Colonic mucosa (tissue), 4 donors: Measurements from ENCODE around the gene AKAP11. TPM values are rescaled to one million over a fixed set of nuclear protein-coding genes. Genes with fewer than 3 reads are reported as not detected.

ENCODE experiments used
- DNase-seq: peaks from one replicate; pipeline ENCODE4 v3.0.0-alpha.2; 2020
- H3K27ac ChIP-seq: fragments of 200-600 bp; one replicate; pipeline ENCODE4 v1.8.0; 2021
- H3K27me3 ChIP-seq: fragments of 200-600 bp; one replicate; pipeline ENCODE4 v1.8.0; 2021
- H3K36me3 ChIP-seq: fragments of 200-600 bp; one replicate; pipeline ENCODE4 v1.8.0; 2021
- H3K4me1 ChIP-seq: fragments of 200-600 bp; one replicate; pipeline ENCODE4 v1.8.0; 2021; ENCODE audit warnings: mild to moderate bottlenecking
- H3K4me3 ChIP-seq: fragments of 200-600 bp; one replicate; pipeline ENCODE4 v1.8.0; 2021
- H3K9ac ChIP-seq, 2 donors: one replicate each; pipeline ENCODE4 v1.7.0; 2013; ENCODE audit warnings: control low read depth in 2 of 2, low read depth in 2 of 2, low read length in 2 of 2
- H3K9me3 ChIP-seq: fragments of 200-600 bp; one replicate; pipeline ENCODE4 v1.8.0; 2021
- CTCF ChIP-seq: fragments of 200-600 bp; IDR thresholded peaks from one replicate; pipeline ENCODE4 v1.8.0; 2022; ENCODE audit warnings: antibody characterized with exemption, mild to moderate bottlenecking
- intact Hi-C: fragments of 100-400 bp; cut with DNase I; formaldehyde crosslinking; loops from one replicate; pipeline ENCODE4 v1.14.1; 2022
- total RNA-seq, 2 donors: library from RNA; stranded (reverse); fragmentation: NEBNext Ultra II Directional in 1 of 2; extraction: Animal tissue kit (Norgen Biotek cat#: 25700) in 1 of 2; gene quantifications; one replicate each; pipeline ENCODE4 v1.2.1, GENCODE V29; 2021
- donor health status: healthy.
- donor health status: DM: no; HTN: no; CAD: no.
- donor health status: DM: no; HTN: no; CAD: no.

The AKAP11 gene
- total RNA-seq, 2 donors from 2014 or later, result 19.9 to 27.6 TPM

- no peak overlapping the region for H3K4me3 ChIP-seq
- H3K27ac ChIP-seq, result no peak overlapping the region
- H3K27me3 ChIP-seq, result no peaks in the 10 kb centered on the region
- no peaks in the 10 kb centered on the region for H3K9me3 ChIP-seq
- no peak for TF ChIP-seq CTCF
- intact Hi-C loops, result no loop called here
- no peaks in the 10 kb centered on the region for H3K4me1 ChIP-seq
- peaks cover 8% of the 10 kb centered on the region for H3K36me3 ChIP-seq
- H3K9ac ChIP-seq, result no peak overlapping the region
- no peak for DNase-seq
These were observed 33.6 kb downstream of the AKAP11 start for GRCh38 chr13:42305503-42305902.

GRCh38 chr13:42307461-42307860 lies 35.5 kb downstream of the AKAP11 start:
- TF ChIP-seq CTCF, result no peak
- H3K36me3 ChIP-seq, result no peaks in the 10 kb centered on the region

GRCh38 chr13:42312817-42313431 lies 41.0 kb downstream of the AKAP11 start:
- H3K4me1 ChIP-seq, result no peaks in the 10 kb centered on the region
- H3K36me3 ChIP-seq, result no peaks in the 10 kb centered on the region
- H3K9me3 ChIP-seq, result no peaks in the 10 kb centered on the region
- no peak overlapping the region for H3K27ac ChIP-seq
- no peaks in the 10 kb centered on the region for H3K27me3 ChIP-seq
- DNase-seq, result no peak
- H3K4me3 ChIP-seq, result no peak overlapping the region
- H3K9ac ChIP-seq, result no peak overlapping the region
- TF ChIP-seq CTCF, result no peak
- intact Hi-C loops, result no loop called here

More at GRCh38 chr13:42307461-42307860, 35.5 kb downstream of the AKAP11 start:
- DNase-seq, result no peak
- Histone ChIP-seq H3K4me3 (no peak overlapping the region), H3K9ac (no peak overlapping the region), H3K4me1 (no peaks in the 10 kb centered on the region), H3K27me3 (no peaks in the 10 kb centered on the region), H3K9me3 (no peaks in the 10 kb centered on the region), H3K27ac (no peak overlapping the region)
- intact Hi-C loops, result no loop called here

- Histone ChIP-seq H3K36me3 (no peaks in the 10 kb centered on the region), H3K4me1 (no peaks in the 10 kb centered on the region), H3K27ac (peak overlapping the region; percentile 48), H3K9me3 (no peaks in the 10 kb centered on the region), H3K4me3 (no peak overlapping the region), H3K27me3 (no peaks in the 10 kb centered on the region), H3K9ac (no peak overlapping the region)
- intact Hi-C loops, result no loop called here
- no peak for DNase-seq
- no peak for TF ChIP-seq CTCF
These were observed 46.6 kb downstream of the AKAP11 start for GRCh38 chr13:42318570-42318969.

GRCh38 chr13:42320375-42320787 lies 48.4 kb downstream of the AKAP11 start:
- TF ChIP-seq CTCF, result no peak
- no peaks in the 10 kb centered on the region for H3K4me1 ChIP-seq
- no peak for DNase-seq
- no peaks in the 10 kb centered on the region for H3K36me3 ChIP-seq
- no peak overlapping the region for H3K4me3 ChIP-seq
- H3K9ac ChIP-seq, result no peak overlapping the region
- H3K9me3 ChIP-seq, result no peaks in the 10 kb centered on the region
- no peaks in the 10 kb centered on the region for H3K27me3 ChIP-seq
- intact Hi-C loops, result no loop called here
- H3K27ac ChIP-seq, result no peak overlapping the region
